Measurements from ENCODE around the gene ZNF107.

DNA sequence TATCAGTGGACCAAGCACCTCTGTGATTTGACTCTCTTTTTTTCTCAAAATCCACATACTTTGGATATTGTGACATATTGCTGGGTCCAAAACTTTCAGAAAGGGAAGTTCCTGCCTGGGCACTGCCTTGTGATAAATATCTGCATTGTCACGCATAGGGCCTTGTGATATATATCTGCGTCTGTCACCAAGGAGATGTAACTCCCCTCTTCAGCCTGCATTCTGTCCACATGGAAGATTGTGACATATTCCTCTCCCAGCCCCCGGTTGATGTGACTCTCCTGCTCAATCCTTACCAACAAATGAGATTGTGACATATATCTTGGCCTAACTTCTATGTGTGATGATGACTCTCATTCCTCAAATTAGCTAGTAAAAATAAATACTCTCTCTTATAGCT is 25.4 kb upstream of the ZNF107 start:
- TF ChIP-seq, protein P1, sequence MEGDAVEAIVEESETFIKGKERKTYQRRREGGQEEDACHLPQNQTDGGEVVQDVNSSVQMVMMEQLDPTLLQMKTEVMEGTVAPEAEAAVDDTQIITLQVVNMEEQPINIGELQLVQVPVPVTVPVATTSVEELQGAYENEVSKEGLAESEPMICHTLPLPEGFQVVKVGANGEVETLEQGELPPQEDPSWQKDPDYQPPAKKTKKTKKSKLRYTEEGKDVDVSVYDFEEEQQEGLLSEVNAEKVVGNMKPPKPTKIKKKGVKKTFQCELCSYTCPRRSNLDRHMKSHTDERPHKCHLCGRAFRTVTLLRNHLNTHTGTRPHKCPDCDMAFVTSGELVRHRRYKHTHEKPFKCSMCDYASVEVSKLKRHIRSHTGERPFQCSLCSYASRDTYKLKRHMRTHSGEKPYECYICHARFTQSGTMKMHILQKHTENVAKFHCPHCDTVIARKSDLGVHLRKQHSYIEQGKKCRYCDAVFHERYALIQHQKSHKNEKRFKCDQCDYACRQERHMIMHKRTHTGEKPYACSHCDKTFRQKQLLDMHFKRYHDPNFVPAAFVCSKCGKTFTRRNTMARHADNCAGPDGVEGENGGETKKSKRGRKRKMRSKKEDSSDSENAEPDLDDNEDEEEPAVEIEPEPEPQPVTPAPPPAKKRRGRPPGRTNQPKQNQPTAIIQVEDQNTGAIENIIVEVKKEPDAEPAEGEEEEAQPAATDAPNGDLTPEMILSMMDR (IDR thresholded peaks at IDR 0.05; ENCODE audit: extremely low read depth in 1 of 2, insufficient read depth in 1 of 2, low read depth in 1 of 2, low read length in 2 of 2): no peak
- TF ChIP-seq POLR2A (IDR thresholded peaks at IDR 0.05; ENCODE audit: low read depth, low read length): no peak
- TF ChIP-seq, protein P2, sequence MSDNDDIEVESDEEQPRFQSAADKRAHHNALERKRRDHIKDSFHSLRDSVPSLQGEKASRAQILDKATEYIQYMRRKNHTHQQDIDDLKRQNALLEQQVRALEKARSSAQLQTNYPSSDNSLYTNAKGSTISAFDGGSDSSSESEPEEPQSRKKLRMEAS (IDR thresholded peaks at IDR 0.05; ENCODE audit: insufficient read depth, insufficient read length): no peak
- no peak for TF ChIP-seq POLR2AphosphoS5 (IDR thresholded peaks at IDR 0.05; ENCODE audit: insufficient read depth, low read depth, low read length)
- no peak for TF ChIP-seq EZH2 (IDR thresholded peaks at IDR 0.05; ENCODE audit: borderline replicate concordance, low read depth, low read length, severe bottlenecking)
- no peak for TF ChIP-seq FOS (IDR thresholded peaks at IDR 0.05; ENCODE audit: borderline replicate concordance, insufficient read depth, low read length)
- no peak for TF ChIP-seq GATA2 (IDR thresholded peaks at IDR 0.05; ENCODE audit: insufficient read depth, insufficient read length, low read depth, low read length)
